Embryonic facial prominence (tissue), 1 donor: Measurements from ENCODE around the gene UGT1A4.

Experiments used
- DNase-seq: peaks from one replicate; pipeline ENCODE4 v3.0.0-alpha.2; 2016; ENCODE audit errors: extremely low spot score

Gene UGT1A4

DNA sequence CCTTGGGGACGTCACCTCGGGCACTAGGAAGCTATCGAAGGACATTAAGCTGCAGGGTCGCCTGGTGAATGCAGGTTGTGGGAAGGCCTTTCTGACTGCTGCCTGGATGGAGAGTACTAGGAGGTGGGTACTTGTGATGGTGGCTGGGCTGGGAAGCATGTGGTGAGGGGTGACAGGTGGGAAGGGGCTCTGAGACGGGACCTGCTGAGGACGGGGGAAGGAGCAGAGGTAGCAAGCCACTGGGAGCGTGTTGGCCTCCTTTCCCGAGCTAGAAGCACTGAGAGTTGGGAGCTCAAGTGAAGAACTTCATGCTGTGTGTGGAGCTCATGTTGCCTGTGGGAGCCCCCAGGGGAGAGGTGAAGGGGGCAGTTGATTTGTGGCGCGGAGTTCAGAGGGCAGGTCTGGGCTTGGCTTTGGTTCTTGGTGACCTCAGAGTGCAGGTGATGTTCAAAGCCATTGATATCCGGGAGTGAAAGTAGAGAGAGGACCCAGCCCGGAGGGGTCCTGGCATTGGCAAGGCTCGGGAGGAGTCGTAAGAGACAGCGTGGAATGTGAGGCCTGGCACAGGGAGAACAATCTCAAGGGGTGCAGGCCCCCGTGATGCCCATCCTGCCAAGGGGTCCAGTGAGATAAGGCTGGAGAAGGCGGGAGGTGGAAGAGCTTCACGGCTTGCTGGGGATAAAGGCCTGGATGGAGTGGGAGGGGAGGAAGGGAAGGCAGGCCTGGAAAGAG, 72.8 kb downstream of the UGT1A4 start:
- DNase-seq: no peak

DNA sequence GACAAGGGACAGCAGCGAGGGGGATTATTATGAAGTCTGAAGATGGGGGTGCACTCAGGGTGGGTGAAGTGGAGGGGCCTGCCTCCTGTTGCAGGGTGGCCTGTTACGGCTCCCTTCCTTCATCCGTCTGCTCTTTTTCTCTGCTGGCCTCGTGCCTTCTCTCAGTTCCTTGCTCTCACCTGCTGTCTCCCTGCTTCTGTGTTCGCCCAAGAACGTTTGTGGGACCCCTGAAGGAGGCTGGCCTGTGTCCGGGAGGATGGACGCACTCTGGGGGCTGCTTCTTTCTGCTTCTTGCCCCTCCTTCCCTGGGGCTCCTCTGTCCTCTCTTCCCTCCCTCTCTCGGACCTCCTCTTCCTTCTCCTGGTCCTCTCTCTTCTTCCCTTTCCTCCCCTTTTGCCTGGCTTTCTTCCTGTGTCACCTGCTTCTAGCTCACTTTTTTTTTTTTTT, 73.4 kb downstream of the UGT1A4 start:
- DNase-seq: no peak

DNA sequence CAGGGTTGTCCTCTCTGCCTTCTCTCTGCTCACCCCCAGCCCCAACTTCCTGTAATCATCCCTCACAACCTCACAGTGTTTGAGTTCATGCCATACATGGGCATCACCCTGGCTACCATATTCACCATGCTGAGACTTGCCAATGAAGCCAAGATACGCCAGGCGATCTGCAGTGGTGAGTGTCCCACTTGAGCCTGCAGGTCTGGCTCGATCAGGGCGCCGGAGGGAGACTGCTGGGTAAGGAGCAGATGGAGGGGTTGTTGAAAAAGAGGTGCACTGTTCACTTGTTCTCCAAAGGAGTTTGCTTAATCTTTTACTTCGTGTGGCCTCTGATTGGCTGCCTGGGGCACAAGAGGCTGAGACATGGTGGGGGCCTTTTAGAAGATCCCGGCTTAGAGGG, 74.2 kb downstream of the UGT1A4 start:
- DNase-seq: no peak

DNA sequence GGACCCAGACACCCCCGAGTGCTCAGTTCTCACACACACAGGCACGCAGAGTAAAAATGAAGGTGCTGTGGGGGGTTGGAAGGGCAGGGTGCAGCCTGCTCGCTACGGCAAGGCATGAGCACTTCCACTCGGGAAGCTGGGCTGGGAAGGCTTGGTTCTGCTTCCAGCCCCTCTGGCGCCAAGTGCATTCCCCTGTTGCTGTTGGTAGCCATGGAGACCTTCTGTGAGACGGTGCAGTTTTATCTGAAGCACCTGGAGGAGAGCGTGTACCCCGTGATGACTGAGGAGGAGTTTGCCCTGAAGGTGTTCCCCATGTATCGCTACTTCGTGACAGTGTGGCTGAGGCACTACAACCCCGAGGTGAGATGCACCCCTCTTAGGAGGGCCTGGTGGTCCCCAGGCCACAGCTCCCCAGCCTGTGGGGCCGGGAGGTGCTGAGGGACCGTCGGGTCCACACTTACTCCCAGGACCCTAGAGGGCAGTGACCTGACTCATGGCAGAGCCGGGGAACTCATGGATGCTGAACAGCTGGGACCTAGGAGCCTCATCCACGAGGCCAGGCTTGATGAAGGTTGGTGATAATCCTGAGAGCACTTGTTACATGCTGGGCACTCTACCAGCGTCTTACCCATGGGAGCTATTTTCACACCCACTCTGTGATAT, 75.1 kb downstream of the UGT1A4 start:
- DNase-seq: no peak

DNA sequence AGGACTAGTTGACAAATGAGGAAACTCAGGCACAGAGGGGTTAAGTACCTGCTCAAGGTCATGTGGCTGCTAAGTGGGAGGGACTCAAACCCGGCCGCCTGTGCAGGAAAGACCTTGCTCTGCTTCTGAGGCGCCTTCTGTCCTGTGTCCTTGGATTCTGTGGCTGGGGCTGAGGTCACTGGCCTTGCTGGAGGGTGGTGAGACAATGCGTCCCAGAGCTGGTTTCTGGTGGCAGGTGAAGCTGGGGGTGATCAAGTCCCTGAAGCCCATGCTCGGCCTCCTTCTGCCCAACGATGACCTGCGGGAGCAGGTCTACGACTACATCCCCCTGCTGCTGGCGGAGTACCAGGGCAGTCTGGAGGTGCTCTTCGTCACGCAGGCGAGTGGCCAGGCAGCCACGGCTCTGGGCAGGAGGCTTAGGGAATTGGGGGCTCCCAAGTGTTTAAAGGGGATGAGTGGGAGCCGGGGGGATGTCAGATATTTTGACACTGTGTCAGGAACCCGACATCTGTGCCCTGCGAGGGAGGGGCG, 75.7 kb downstream of the UGT1A4 start:
- DNase-seq: no peak

DNA sequence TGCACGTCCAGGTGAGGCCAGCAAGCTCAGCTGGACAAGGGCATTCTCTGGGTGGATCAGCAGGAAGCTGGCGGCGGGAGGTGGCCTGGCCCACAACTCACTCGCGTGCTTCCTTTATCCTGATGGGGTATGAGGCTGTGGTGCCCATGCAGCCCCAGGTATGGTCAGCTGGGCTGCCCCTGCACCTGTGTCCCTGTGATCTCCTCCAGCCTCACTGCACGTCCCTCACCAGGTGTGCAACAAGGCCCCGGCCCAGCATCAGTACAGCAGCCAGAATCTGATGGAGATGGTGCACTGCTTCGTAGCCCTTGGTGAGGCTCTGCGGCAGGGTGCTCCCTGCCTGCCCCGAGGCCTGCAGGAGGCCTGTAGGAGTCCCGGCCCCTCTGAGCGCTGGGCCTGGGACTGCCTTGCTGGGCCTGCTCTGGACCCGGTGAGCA, 77.2 kb downstream of the UGT1A4 start:
- no peak for DNase-seq

DNA sequence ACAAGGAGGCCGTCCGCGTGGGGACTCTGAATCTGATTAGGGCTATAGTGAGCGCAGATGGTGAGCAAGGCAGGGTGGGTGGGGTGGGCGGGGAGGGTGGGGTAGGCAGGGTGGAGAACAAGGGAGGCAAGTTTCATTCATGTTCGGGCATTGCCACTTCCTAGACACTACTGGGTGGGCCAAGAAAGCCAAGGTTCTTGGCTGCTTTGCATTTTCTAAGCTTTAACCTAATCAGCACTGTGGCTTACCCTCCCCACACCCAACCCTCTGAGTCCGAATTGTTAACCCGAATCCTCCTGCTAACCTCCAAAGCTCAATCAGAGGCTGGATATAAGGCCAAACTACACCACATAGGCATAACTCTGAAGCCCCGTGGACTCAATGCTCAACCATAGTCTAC, 77.7 kb downstream of the UGT1A4 start:
- DNase-seq: no peak

DNA sequence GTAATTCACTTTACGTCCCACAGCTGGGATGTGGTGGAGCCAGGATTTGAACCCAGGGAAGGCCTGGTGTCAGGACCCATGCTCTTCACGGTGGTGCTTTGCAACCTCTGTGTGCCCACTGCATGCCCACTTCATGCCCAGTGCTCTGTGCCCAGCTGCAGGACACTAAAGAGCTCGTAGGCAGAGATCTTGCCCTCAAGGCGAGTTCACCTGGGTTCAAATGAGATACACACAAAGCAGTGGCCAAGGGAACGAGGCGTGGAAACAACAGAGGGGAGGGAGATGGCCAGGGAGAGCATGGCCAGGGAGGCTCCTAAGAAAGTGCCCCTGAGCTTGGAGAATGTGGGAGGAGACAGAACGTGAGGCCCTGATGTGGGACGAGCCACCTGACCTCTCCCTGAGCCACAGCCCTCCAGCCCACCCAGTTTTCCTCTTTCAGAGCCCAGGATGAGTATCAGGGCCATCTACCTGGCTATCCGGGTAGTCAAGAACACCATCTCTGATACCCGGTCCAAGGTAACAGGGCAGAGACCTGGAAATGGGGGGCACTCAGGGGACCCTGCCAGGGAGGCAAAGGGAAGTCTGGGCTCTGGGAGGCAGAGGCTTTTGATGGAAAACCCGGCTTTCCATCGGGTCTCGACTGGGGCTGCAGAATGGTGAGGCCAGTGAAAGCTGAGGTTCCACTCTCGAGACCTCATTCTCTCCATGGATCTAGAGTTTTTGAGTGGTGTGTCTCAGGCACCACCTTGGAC, 80.0 kb downstream of the UGT1A4 start:
- no peak for DNase-seq

DNA sequence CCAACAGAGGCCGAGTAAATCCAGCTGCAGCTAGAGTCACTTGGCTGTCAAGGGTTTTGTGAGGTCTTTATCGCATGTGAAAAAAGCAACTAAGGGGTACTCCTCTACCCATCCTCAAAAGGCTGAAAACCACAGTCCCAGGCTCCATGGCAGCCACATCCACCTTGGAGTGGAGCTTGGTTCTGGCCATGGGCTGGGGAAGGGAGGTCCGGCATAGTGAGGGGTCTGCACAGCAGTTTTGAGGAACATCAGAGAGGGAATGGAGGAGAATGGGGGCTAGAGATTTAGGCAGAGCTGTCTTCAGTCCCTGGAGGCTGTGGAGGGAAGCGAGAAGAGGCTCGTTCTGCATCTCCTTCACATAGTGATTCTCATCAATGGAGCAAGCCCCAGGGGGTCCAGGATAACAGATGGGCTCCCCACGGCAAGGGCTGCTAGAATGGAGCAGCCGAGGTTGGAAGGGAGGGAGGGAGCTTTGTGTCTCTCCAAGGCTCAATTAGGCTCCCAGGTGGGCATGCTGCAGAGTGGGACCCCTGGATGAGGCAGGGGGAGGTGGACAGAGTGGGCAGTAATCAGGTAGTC, 80.6 kb downstream of the UGT1A4 start:
- no peak for DNase-seq

DNA sequence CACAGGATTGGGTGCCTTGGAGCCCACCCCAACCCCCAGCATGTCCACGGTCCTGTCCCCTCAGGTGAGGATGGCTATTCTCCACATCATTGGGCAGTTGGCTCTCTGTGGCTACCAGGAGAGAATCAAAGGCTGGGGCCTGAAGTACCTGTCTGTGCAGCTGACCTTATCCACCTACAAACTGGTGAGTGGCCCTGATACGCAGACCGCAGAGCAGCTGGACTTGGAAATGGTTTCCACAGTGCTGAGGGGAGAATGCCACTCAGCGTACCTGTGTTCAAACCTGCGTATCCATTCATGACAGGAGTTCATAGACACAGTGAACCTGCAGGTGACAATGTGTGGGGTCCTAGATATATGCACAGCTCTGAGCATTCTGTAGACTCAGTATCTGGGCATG, 81.2 kb downstream of the UGT1A4 start:
- DNase-seq: no peak

DNA sequence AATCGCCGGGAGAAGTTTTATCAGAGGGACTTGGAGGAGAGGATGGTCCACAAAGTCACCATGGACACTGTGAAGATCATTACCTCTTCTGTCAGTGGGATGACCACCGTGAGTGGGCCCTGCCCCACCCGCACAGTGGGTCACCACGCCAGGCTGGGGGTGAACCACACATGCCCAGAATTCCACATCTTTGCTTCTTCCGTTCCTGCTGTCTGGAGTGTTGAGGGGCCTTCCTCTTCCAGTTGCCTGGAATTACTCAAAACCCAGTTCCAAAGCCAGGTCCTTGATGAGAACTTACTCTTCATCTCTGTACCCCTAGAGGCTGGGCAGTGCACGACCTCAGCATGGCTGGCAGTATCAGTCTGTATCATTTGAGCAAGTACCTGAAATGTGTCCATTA, 81.7 kb downstream of the UGT1A4 start:
- DNase-seq: no peak

DNA sequence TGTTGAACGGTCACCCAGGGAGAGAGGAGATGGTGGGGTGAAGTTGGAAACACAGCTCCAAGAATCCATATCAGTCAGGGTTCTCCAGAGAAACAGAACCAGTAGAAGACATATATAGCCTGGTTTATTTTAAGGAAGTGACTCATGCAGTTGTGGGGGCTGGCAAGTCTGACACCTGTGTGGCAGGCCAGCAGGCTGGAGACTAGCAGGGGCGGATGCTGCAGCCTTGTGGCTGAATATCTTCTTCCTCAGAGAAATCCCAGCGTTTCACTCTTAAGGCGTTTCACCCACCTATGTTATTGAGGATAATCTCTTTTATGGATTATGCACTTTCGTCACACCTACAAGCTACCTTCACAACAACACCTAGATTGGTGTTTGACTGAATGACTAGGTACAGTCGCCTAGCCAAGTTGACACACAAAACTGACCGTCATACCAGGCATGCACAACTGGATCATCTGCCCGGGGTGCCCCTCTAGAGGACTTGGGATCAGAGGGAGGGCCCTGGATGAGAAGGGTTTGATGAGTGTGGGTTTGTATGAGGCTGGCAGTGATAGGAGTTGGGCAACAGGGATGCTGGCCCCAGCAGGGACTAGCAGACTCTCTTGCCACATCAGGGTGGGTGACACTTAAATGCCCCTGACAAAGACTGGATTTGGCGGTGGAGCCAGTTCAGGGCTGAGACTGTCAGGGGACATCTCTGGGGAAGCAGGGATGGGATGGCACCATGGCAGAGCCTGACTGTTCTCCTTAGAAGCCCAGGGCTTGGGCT, 83.0 kb downstream of the UGT1A4 start:
- DNase-seq: no peak

DNA sequence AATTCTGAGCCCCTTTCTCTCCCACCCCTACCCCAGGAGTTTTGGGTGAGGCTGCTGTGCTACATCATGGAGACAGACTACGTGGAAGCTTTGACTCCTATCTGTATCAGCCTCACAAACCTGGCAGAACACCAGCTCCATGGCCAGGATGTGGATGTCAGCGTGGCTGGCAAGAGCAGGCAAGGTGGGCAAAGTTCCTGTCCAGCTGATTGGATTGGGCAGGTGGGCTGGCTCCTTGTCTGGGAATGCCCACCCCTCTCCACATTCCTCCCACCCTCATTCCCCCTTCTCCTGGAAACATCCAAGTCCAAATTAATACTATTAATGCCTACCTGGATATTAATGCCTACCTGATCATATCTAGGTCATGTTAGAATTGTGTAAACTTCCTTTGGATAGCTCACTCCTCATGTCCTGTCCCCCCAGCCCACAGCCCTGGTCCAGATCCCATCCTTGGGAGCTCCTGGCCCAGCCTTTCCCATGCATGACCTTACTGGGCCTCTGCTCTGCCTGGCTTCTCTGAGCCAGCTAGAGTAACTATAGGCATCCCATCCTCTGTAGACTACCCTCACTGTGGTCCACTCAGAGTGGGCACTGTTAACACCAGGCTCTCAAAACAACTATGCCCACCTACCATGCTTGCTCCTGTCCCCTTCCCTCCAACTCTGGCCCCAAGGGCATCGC, 83.7 kb downstream of the UGT1A4 start:
- no peak for DNase-seq

DNA sequence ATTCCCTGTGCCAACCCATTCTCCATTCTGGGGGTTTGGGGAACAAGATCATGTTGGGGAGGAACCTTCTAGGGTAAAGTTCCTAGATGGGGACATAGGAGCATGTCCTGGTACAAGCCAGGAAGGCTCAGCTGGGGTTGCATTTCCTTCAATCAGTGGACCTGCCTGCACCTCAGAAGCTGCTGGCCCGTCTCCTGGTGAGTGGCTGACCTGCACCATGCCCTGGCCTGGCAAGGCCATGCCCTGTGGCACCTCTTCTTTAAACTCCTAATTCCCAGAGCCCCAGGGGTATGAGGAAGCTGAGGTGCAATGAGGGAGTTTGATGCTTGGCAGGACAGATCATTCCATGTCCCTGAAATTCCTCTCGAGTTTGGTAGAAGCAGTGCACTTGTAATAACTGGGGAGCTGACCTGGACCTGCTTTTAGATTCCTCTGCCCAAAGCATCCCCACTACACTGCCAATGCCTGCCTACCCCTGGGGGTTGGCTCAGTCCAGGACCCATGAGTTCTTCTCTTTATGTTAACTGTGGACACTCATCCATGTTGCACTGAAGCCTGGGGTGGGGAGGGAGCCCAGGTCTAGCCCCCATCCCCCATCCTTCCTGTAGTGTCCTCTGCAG, 84.9 kb downstream of the UGT1A4 start:
- DNase-seq: no peak

DNA sequence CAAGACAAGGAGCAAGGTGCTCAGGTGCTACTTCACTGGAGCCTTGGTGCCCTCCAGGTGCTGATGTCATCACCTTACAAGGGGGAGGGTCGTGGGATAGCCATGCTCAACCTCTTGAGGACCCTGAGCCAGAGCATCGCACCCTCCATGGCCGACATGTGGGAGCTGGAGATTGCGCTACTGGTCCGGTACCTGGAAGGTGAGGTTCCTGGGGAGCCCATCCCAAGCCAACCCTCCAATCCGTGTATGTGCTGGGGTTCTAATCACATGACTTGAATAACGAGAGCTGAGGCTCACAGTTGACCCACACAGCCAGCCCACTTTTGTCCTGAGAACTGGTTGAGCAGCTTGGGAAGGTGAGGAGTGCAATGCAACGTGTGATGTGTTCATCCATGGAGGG, 85.5 kb downstream of the UGT1A4 start:
- no peak for DNase-seq

DNA sequence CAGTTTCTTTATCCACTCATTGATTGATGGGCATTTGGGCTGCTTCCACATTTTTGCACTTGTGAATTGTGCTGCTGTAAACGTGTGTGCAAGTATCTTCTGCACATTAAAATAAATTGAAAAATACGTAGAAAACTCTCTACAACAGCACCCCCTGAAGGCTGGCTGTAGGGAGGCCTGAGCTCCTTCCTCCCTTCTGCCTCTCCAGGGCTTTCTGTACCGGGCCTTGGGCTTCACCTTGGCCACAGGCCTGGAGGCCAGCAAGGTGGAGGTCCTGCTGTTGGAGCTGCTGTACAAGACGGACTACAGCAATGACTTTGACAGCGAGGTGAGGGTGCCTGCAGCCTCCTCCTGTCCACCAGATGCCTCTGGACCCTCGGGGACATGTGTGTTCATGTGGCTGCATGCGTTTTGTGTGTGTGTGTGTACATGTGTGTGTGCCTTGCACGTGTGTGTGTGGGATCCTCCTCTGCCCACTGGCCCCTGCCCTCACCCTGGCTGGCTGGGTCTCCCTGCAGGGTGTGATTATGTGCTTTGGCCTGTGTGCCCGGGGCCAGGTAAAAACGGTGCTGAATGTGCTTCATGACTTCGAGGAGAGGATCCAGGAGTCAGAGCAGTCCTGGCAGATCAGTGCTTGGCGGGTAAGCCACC, 88.8 kb downstream of the UGT1A4 start:
- DNase-seq: no peak

DNA sequence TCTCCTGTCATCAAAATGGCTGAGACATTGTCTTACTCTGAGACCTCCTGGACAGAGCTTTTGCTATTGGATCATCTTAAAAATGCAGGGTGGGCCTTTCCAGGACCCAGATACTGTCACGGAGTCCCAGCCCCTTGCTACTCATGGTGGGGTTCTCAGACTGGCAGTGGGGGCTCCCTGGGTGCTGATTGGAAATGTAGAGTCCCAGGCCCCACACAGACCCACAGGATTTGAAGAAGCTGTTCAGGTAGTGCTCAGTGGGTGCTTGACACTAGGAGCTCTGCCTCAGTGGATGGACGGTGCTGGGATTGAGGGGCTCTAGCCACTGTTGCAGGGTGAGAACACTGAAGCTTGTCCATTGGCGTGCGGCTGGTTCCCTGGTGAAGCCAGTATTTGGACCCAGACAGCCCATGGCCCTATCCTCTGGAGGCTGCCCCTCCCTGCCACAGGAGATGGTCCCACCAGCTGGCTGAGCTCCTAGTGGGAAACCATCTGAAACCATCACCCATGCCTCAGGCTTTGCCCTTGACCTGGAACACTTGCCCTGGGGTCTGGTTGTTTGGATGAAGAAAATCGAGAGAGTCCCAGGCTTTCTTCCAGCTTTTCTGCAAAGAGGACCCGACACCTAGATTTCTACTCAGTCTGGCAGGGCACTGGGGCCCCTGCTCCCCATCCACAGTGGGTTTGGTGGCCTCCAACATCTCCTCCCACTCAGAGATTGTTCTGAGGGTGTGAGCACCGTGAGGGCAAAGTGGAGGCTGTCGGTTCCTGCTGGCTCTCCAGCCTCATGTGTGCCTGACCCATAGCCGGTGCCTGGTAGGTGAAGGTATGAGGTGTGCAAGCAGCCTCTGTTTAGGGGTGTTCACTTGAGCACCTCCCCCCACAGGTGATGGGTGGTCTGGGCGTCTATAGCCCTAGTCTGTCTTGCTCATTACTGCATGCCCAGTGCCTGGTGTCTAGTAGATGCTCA, 89.7 kb downstream of the UGT1A4 start:
- no peak for DNase-seq

DNA sequence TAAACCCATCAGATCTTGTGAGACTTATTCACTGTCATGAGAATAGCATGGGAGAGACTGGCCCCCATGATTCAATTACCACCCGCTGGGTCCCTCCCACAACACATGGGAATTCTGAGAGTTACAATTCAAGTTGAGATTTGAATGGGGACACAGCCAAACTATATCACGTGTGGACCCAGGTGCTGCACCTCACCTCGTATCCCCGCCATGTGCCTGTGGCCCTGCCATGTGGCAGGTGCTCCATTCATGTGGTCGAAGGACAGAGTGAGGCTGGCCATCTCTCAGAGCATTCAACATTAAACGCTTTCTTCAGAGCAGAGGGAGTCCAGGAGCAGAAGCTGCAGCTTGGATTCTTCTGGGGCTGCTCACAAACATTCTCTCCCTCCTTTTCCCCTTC, 91.8 kb downstream of the UGT1A4 start:
- no peak for DNase-seq

DNA sequence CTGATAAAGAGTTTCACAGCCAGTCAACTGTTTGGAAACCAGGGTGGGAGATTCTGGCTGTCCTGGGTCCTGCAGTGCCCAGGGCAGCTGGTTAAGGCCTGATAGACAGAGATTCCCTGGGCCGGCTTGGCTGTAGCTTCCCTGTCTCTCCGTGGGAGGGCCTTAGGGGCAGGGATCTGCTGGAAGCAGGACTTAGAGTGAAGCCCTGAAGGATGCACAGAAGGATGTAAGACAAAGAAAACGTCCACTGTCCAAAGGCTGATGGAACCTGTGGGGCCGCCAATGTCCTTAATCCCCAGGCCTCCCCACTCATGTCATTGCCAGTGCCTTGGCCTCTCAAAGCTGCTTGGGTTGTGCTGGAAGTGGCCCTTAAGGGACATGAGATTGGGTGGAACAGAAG, 92.6 kb downstream of the UGT1A4 start:
- no peak for DNase-seq
